ENCODE data around the gene GLS2. TPM values are rescaled to one million over a fixed set of nuclear protein-coding genes. Genes with fewer than 3 reads are reported as not detected.

GLS2 gene
- total and polyA plus RNA-seq, 10 donors, result 0.83 to 2.4 (median 1.7) TPM

DNA sequence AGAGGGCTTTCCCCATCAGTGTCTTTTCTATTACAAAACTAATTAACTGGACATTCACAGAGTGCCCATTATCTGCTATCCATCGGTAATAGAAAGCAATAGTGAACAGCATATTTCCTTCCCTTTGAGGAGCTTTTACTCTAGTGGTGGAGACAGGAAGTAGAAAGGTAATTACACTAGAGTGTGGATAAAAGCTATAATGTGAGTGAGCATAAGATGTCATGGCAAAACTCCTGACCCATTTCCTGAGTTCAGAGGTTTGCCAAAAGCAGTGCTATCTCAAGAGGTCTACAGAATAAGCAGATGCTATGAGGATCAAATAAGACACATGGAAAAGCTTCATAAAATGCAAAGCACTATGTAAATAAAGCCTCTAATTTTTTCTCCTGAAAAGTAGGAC lies 62.8 kb downstream of the GLS2 start:
- Histone ChIP-seq H3K36me3 (peaks cover 6 to 98% (median 66%) of the 10 kb centered on the region in 6 donors), H3K4me1 (no peaks in the 10 kb centered on the region), H3K27ac (no peak overlapping the region), H3K27me3 (replicated peaks in 1 of 7) (no peaks in the 10 kb centered on the region), H3K4me3 (no peak overlapping the region), H3K9me3 (no peaks in the 10 kb centered on the region)
- DNase-seq, result no peak
- TF ChIP-seq CTCF (IDR thresholded peaks at IDR 0.05 in 8 of 11, conservative IDR thresholded peaks at IDR 0.05 in 3 of 11) (no peak), POLR2AphosphoS5 (IDR thresholded peaks at IDR 0.05) (no peak), POLR2A (IDR thresholded peaks at IDR 0.05) (no peak)
- whole genome bisulfite sequencing, 5 donors, result 48 to 63% (median 60%) methylated on average over 1 of the region's 1 CpG
- intact Hi-C loops (cut with DNase I; ENCODE audit: low total_unique reads), result no loop called here

Other genes with a start within 250 kb of the GLS2 start
- 10 to 100 TPM; 16.6 to 35.2 (median 27.5) TPM for gene ANKRD52, start 229.8 kb downstream of the GLS2 start, total RNA-seq
- 1 to 10 TPM; 2.2 to 9.5 (median 2.8) TPM for gene ANKRD52, start 229.8 kb downstream of the GLS2 start, polyA plus RNA-seq
- gene COQ10A, start 221.2 kb downstream of the GLS2 start, total RNA-seq, result 10 to 100 TPM; 13.9 to 37.3 (median 19.6) TPM
- 10 to 100 TPM; 18.7 to 32.7 (median 21.9) TPM for gene COQ10A, start 221.2 kb downstream of the GLS2 start, polyA plus RNA-seq
- 100 to 1,000 TPM; 115 to 141 (median 132) TPM for gene CS, start 187.8 kb downstream of the GLS2 start, total RNA-seq
- 10 to 100 TPM; 35.6 to 45.8 (median 36.6) TPM for gene CS, start 187.8 kb downstream of the GLS2 start, polyA plus RNA-seq
- 10 to 100 TPM; 63.0 to 79.7 (median 71.9) TPM for gene CNPY2, start 172.2 kb downstream of the GLS2 start, total RNA-seq
- gene CNPY2, start 172.2 kb downstream of the GLS2 start, polyA plus RNA-seq, result 10 to 100 TPM; 81.9 to 86.9 (median 86.7) TPM
- 100 to 1,000 TPM in 4 of 7 donors, 10 to 100 TPM in 3; 47.4 to 132 (median 100) TPM for gene PAN2, start 154.2 kb downstream of the GLS2 start, total RNA-seq
- 10 to 100 TPM; 34.8 to 56.5 (median 54.4) TPM for gene PAN2, start 154.2 kb downstream of the GLS2 start, polyA plus RNA-seq
- 1 to 10 TPM; 1.1 to 4.5 (median 2.0) TPM for gene IL23A, start 149.3 kb downstream of the GLS2 start, total RNA-seq
- gene IL23A, start 149.3 kb downstream of the GLS2 start, polyA plus RNA-seq, result 1 to 10 TPM; 1.8 to 4.0 (median 3.6) TPM
- 100 to 1,000 TPM; 219 to 262 (median 233) TPM for gene STAT2, start 128.1 kb downstream of the GLS2 start, total RNA-seq
- gene STAT2, start 128.1 kb downstream of the GLS2 start, polyA plus RNA-seq, result 10 to 100 TPM; 41.5 to 89.7 (median 71.7) TPM
- not detected for gene APOF, start 125.3 kb downstream of the GLS2 start, total RNA-seq
- not detected for gene APOF, start 125.3 kb downstream of the GLS2 start, polyA plus RNA-seq
- gene TIMELESS, start 38.7 kb downstream of the GLS2 start, total RNA-seq, result 10 to 100 TPM in 6 of 7 donors, 1 to 10 TPM in 1; 9.9 to 17.7 (median 13.3) TPM
- 10 to 100 TPM; 10.0 to 10.7 (median 10.5) TPM for gene TIMELESS, start 38.7 kb downstream of the GLS2 start, polyA plus RNA-seq
- gene MIP, start 33.5 kb downstream of the GLS2 start, total RNA-seq, result under 1 TPM in 1 of 7 donors, not detected in 6; 0.52 TPM
- under 1 TPM in 2 of 3 donors, not detected in 1; 0.07 to 0.14 TPM for gene MIP, start 33.5 kb downstream of the GLS2 start, polyA plus RNA-seq
- gene SPRYD4, start 19.6 kb downstream of the GLS2 start, total RNA-seq, result 1 to 10 TPM; 2.8 to 4.9 (median 4.2) TPM
- gene SPRYD4, start 19.6 kb downstream of the GLS2 start, polyA plus RNA-seq, result 1 to 10 TPM; 1.4 to 2.5 (median 1.8) TPM
- 10 to 100 TPM; 24.8 to 65.4 (median 27.2) TPM for gene RBMS2, start 33.7 kb upstream of the GLS2 start, total RNA-seq
- gene RBMS2, start 33.7 kb upstream of the GLS2 start, polyA plus RNA-seq, result 1 to 10 TPM; 3.0 to 7.7 (median 3.3) TPM
- 100 to 1,000 TPM; 140 to 238 (median 166) TPM for gene BAZ2A, start 142.2 kb upstream of the GLS2 start, total RNA-seq
- gene BAZ2A, start 142.2 kb upstream of the GLS2 start, polyA plus RNA-seq, result 10 to 100 TPM in 2 of 3 donors, 1 to 10 TPM in 1; 8.8 to 42.5 (median 12.5) TPM
- 100 to 1,000 TPM; 262 to 375 (median 339) TPM for gene ATP5F1B, start 157.8 kb upstream of the GLS2 start, total RNA-seq
- gene ATP5F1B, start 157.8 kb upstream of the GLS2 start, polyA plus RNA-seq, result 100 to 1,000 TPM; 223 to 272 (median 240) TPM
- gene PTGES3, start 200.1 kb upstream of the GLS2 start, total RNA-seq, result 100 to 1,000 TPM in 5 of 7 donors, 10 to 100 TPM in 2; 84.1 to 163 (median 133) TPM
- gene PTGES3, start 200.1 kb upstream of the GLS2 start, polyA plus RNA-seq, result 100 to 1,000 TPM in 2 of 3 donors, 10 to 100 TPM in 1; 80.6 to 154 (median 114) TPM
- 100 to 1,000 TPM; 535 to 885 (median 701) TPM for gene NACA, start 237.1 kb upstream of the GLS2 start, total RNA-seq
- 1,000 to 10,000 TPM; 1,928 to 3,231 (median 2,748) TPM for gene NACA, start 237.1 kb upstream of the GLS2 start, polyA plus RNA-seq